Measurements from ENCODE around the gene WDR7.

Gene WDR7

GRCh38 chr18:56836173-56836572 lies 185.0 kb downstream of the WDR7 start:
- DNase-seq (ENCODE audit: insufficient read length, low spot score), result no peak
- TF ChIP-seq CTCF (IDR thresholded peaks at IDR 0.05; ENCODE audit: insufficient read depth, missing control alignments), result no peak
- no peak for FAIRE-seq

GRCh38 chr18:56841836-56842235 lies 190.7 kb downstream of the WDR7 start:
- FAIRE-seq (no peak), DNase-seq (ENCODE audit: insufficient read length, low spot score) (no peak)
- no peak for TF ChIP-seq CTCF (IDR thresholded peaks at IDR 0.05; ENCODE audit: insufficient read depth, missing control alignments)

- FAIRE-seq (no peak), DNase-seq (ENCODE audit: insufficient read length, low spot score) (no peak)
- no peak for TF ChIP-seq CTCF (IDR thresholded peaks at IDR 0.05; ENCODE audit: insufficient read depth, missing control alignments)
These were observed 192.1 kb downstream of the WDR7 start for GRCh38 chr18:56843241-56843640.

GRCh38 chr18:56844556-56844955 lies 193.4 kb downstream of the WDR7 start:
- DNase-seq (ENCODE audit: insufficient read length, low spot score) (no peak), FAIRE-seq (peak; percentile 96)
- no peak for TF ChIP-seq CTCF (IDR thresholded peaks at IDR 0.05; ENCODE audit: insufficient read depth, missing control alignments)

GRCh38 chr18:56851774-56852173 lies 200.6 kb downstream of the WDR7 start:
- DNase-seq (ENCODE audit: insufficient read length, low spot score) (no peak), FAIRE-seq (peak; percentile 99)
- TF ChIP-seq CTCF (IDR thresholded peaks at IDR 0.05; ENCODE audit: insufficient read depth, missing control alignments), result no peak

GRCh38 chr18:56853961-56854360 lies 202.8 kb downstream of the WDR7 start:
- FAIRE-seq (no peak), DNase-seq (ENCODE audit: insufficient read length, low spot score) (no peak)
- no peak for TF ChIP-seq CTCF (IDR thresholded peaks at IDR 0.05; ENCODE audit: insufficient read depth, missing control alignments)

GRCh38 chr18:56861244-56861643 lies 210.1 kb downstream of the WDR7 start:
- FAIRE-seq (no peak), DNase-seq (ENCODE audit: insufficient read length, low spot score) (no peak)
- TF ChIP-seq CTCF (IDR thresholded peaks at IDR 0.05; ENCODE audit: insufficient read depth, missing control alignments), result no peak

Measured in D721Med (cell line).